OCI-LY1 (cell line): Measurements from ENCODE around the gene TTC27.

Source experiments
- EZH2 ChIP-seq: fragments of 200-600 bp; sonication (generic), shearing (Covaris generic); IDR thresholded peaks from 2 replicates; pipeline ENCODE4 v1.8.0; 2017; ENCODE audit warnings: borderline replicate concordance, mixed run types, mild to moderate bottlenecking, antibody characterized with exemption, low read length, moderate library complexity, mixed read lengths
- TF ChIP-seq, protein P1 (sequence below): fragments of 200-600 bp; sonication (generic), shearing (Covaris generic); IDR thresholded peaks from 2 replicates; pipeline ENCODE4 v1.5.1; 2017; ENCODE audit warnings: mild to moderate bottlenecking, antibody characterized with exemption, low read length, moderate library complexity, mixed read lengths

DNA sequence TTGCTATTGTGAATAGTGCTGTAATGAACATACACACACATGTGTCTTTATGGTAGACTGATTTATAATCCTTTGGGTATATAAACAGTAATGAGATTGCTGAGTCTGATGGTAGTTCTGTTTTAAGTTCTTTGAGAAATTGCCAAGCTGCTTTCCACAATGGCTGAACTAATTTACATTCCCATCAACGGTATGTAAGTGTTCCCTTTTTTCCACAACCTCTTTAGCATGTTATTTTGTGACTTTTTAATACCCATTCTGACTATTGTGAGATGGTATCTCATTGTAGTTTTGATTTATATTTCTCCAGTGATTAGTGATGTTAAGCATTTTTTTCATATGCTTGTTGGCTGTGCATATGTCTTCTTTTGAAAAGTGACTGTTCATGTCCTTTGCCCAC, 86.7 kb downstream of the TTC27 start:
- TF ChIP-seq, protein P1, sequence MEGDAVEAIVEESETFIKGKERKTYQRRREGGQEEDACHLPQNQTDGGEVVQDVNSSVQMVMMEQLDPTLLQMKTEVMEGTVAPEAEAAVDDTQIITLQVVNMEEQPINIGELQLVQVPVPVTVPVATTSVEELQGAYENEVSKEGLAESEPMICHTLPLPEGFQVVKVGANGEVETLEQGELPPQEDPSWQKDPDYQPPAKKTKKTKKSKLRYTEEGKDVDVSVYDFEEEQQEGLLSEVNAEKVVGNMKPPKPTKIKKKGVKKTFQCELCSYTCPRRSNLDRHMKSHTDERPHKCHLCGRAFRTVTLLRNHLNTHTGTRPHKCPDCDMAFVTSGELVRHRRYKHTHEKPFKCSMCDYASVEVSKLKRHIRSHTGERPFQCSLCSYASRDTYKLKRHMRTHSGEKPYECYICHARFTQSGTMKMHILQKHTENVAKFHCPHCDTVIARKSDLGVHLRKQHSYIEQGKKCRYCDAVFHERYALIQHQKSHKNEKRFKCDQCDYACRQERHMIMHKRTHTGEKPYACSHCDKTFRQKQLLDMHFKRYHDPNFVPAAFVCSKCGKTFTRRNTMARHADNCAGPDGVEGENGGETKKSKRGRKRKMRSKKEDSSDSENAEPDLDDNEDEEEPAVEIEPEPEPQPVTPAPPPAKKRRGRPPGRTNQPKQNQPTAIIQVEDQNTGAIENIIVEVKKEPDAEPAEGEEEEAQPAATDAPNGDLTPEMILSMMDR: no peak
- TF ChIP-seq EZH2: no peak
